Measurements from ENCODE around the gene PDCD1.

DNA sequence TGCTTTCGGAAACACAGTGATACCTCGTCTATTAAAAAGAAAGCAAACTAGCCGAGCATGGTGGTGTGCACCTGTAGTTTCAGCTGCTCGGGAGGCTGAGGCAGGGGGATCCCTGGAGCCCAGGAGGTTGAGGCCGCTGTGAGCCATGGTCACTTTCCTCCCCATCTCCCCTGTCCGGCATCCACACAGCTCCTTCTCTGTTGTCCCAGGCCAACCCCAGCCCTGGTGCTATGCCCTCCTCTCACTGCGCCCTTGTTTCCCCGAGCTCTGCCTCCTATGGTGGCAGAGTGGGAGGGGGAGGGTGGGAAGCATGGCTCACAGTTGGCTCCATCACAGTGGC lies 26.2 kb upstream of the PDCD1 start:
- TF ChIP-seq, protein P1, sequence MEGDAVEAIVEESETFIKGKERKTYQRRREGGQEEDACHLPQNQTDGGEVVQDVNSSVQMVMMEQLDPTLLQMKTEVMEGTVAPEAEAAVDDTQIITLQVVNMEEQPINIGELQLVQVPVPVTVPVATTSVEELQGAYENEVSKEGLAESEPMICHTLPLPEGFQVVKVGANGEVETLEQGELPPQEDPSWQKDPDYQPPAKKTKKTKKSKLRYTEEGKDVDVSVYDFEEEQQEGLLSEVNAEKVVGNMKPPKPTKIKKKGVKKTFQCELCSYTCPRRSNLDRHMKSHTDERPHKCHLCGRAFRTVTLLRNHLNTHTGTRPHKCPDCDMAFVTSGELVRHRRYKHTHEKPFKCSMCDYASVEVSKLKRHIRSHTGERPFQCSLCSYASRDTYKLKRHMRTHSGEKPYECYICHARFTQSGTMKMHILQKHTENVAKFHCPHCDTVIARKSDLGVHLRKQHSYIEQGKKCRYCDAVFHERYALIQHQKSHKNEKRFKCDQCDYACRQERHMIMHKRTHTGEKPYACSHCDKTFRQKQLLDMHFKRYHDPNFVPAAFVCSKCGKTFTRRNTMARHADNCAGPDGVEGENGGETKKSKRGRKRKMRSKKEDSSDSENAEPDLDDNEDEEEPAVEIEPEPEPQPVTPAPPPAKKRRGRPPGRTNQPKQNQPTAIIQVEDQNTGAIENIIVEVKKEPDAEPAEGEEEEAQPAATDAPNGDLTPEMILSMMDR (IDR thresholded peaks at IDR 0.05) = no peak
- no peak for TF ChIP-seq POLR2A (IDR thresholded peaks at IDR 0.05)

Data from esophagus squamous epithelium (tissue), 4 donors.